ENCODE measurements around the gene FHL5. TPM values are rescaled to one million over a fixed set of nuclear protein-coding genes. Genes with fewer than 3 reads are reported as not detected.
"Not testable (repeated sequence)": the region's sequence is repeated elsewhere in the genome, so short reads cannot be mapped to it uniquely, and the experiment has no call there.

The FHL5 gene
- total RNA-seq, 2 experiments from 2014 or later, result not detected

- intact Hi-C loops (cut with micrococcal nuclease), result no loop called here
- H3K9me3 Mint-ChIP-seq, result no peaks in the 10 kb centered on the region
- ATAC-seq (no peak), DNase-seq (no peak)
- no peak overlapping the region for H3K4me3 Mint-ChIP-seq
- ChIA-PET CTCF (interaction anchor here (1.7 kb wide), 1 partner anchor 352 kb away, joined by 3 read pairs; no protein-coding TSS in a partner anchor), POLR2A (interaction anchor here (0.8 kb wide), 1 partner anchor 25 kb away, joined by 3 read pairs; no protein-coding TSS in a partner anchor)
- TF ChIP-seq, protein P1, sequence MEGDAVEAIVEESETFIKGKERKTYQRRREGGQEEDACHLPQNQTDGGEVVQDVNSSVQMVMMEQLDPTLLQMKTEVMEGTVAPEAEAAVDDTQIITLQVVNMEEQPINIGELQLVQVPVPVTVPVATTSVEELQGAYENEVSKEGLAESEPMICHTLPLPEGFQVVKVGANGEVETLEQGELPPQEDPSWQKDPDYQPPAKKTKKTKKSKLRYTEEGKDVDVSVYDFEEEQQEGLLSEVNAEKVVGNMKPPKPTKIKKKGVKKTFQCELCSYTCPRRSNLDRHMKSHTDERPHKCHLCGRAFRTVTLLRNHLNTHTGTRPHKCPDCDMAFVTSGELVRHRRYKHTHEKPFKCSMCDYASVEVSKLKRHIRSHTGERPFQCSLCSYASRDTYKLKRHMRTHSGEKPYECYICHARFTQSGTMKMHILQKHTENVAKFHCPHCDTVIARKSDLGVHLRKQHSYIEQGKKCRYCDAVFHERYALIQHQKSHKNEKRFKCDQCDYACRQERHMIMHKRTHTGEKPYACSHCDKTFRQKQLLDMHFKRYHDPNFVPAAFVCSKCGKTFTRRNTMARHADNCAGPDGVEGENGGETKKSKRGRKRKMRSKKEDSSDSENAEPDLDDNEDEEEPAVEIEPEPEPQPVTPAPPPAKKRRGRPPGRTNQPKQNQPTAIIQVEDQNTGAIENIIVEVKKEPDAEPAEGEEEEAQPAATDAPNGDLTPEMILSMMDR (IDR thresholded peaks at IDR 0.05), result no peak
- H3K27ac Mint-ChIP-seq, result no peak overlapping the region
- H3K27me3 Mint-ChIP-seq, result no peaks in the 10 kb centered on the region
- peaks cover 30% of the 10 kb centered on the region for H3K36me3 Mint-ChIP-seq (ENCODE audit: low read depth)
- H3K4me1 Mint-ChIP-seq (ENCODE audit: low read depth), result no peaks in the 10 kb centered on the region
These were observed 17.0 kb upstream of the FHL5 start for GRCh38 chr6:96545882-96546281.

GRCh38 chr6:96547654-96548053 is 15.3 kb upstream of the FHL5 start:
- no peaks in the 10 kb centered on the region for H3K4me1 Mint-ChIP-seq (ENCODE audit: low read depth)
- ATAC-seq (no peak), DNase-seq (no peak)
- H3K9me3 Mint-ChIP-seq, result no peaks in the 10 kb centered on the region
- no peaks in the 10 kb centered on the region for H3K27me3 Mint-ChIP-seq
- TF ChIP-seq, protein P1 (IDR thresholded peaks at IDR 0.05), result no peak
- ChIA-PET POLR2A (no interaction called here), CTCF (no interaction called here)
- no peak overlapping the region for H3K27ac Mint-ChIP-seq
- intact Hi-C loops (cut with micrococcal nuclease), result no loop called here
- H3K4me3 Mint-ChIP-seq, result no peak overlapping the region
- H3K36me3 Mint-ChIP-seq (ENCODE audit: low read depth), result peaks cover 38% of the 10 kb centered on the region

GRCh38 chr6:96554558-96554957 is 8.4 kb upstream of the FHL5 start:
- Mint-ChIP-seq H3K4me3 (no peak overlapping the region), H3K4me1 (ENCODE audit: low read depth) (no peaks in the 10 kb centered on the region), H3K27ac (no peak overlapping the region), H3K27me3 (no peaks in the 10 kb centered on the region), H3K9me3 (no peaks in the 10 kb centered on the region), H3K36me3 (ENCODE audit: low read depth) (peaks cover 46% of the 10 kb centered on the region)
- TF ChIP-seq, protein P1 (IDR thresholded peaks at IDR 0.05), result no peak
- no peak for DNase-seq
- intact Hi-C loops (cut with micrococcal nuclease), result no loop called here
- CTCF ChIA-PET, result interaction anchor here (1.3 kb wide), 1 partner anchor 505 kb away, joined by 3 read pairs; no protein-coding TSS in a partner anchor
- no peak for ATAC-seq
- POLR2A ChIA-PET, result no interaction called here

GRCh38 chr6:96559740-96560139 is 3.2 kb upstream of the FHL5 start:
- ATAC-seq; DNase-seq; intact Hi-C loops (cut with micrococcal nuclease); POLR2A ChIA-PET; H3K4me3 Mint-ChIP-seq; H3K9me3 Mint-ChIP-seq; CTCF ChIA-PET; H3K4me1 Mint-ChIP-seq (ENCODE audit: low read depth); H3K27me3 Mint-ChIP-seq; H3K27ac Mint-ChIP-seq: not testable (repeated sequence)
- H3K36me3 Mint-ChIP-seq (ENCODE audit: low read depth), result peaks cover 18% of the 10 kb centered on the region

DNA sequence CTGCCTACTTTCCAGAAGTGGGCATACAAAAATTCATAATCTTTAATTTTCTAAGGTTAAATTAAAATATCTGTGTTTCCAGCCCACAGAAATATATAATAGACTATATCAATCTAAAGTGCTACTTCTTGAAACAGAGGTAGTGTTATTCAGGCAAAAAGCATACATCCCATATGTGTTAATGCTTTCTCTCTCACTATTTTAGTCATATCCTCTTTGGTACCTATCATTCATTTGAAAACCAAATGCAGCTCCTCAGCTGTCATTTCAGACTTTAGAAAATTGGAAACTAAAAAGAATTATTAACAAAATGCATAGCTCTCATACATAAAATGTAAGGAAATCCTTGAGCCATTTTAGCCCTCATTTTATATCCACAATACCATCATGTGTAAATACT is 925 bp downstream of the FHL5 start:
- Mint-ChIP-seq H3K9me3 (no peaks in the 10 kb centered on the region), H3K36me3 (ENCODE audit: low read depth) (no peaks in the 10 kb centered on the region), H3K27me3 (peaks cover 11% of the 10 kb centered on the region), H3K27ac (no peak overlapping the region), H3K4me3 (no peak overlapping the region), H3K4me1 (ENCODE audit: low read depth) (peaks cover 3% of the 10 kb centered on the region)
- ATAC-seq (no peak), DNase-seq (no peak)
- intact Hi-C loops (cut with micrococcal nuclease), result no loop called here
- CTCF ChIA-PET, result interaction anchor here (1.3 kb wide), 1 partner anchor 11 kb away, joined by 3 read pairs; no protein-coding TSS in a partner anchor
- POLR2A ChIA-PET, result no interaction called here
- TF ChIP-seq, protein P1 (IDR thresholded peaks at IDR 0.05), result no peak

DNA sequence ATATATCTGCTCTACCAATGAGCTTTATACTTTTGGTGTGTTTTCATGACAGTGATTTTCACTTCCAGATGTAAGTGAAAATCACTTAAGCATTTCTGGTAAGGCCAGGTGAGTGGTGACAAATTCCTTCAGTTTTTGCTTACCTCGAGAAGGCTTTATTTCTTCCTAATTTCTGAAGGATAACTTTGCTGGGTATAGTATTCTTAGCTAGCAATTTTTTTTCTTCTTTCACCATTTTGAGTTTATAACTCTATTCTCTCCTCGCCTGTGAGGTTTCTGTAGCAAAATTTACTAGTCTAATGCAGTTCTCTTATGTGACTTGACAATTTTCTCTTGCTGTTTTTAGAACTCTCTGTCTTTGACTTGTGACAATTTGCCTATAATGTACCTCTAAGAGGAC is 7.1 kb downstream of the FHL5 start:
- peaks cover 18% of the 10 kb centered on the region for H3K27me3 Mint-ChIP-seq
- DNase-seq, result no peak

More for the DNA sequence above, 7.1 kb downstream of the FHL5 start:
- ATAC-seq, result no peak
- H3K4me1 Mint-ChIP-seq (ENCODE audit: low read depth), result no peaks in the 10 kb centered on the region
- ChIA-PET CTCF (no interaction called here), POLR2A (no interaction called here)
- TF ChIP-seq, protein P1 (IDR thresholded peaks at IDR 0.05), result no peak
- H3K9me3 Mint-ChIP-seq, result peaks cover 20% of the 10 kb centered on the region
- intact Hi-C loops (cut with micrococcal nuclease), result no loop called here
- no peak overlapping the region for H3K27ac Mint-ChIP-seq
- H3K36me3 Mint-ChIP-seq (ENCODE audit: low read depth), result no peaks in the 10 kb centered on the region
- no peak overlapping the region for H3K4me3 Mint-ChIP-seq

All from activated CD8-positive, alpha-beta T cell treated with anti-CD3 and anti-CD28 coated beads for 36 hours (primary cell).